HG03460 (cell line): Measurements from ENCODE around the gene PDZD2.
A peak's percentile ranks its signal among the peaks of the same experiment; 100 is the strongest.

Experiments
- ATAC-seq: cut with Tn5 transposase; IDR thresholded peaks from one replicate; pipeline ENCODE4 v1.9.1; 2021; ENCODE audit not compliant: unreplicated experiment

Gene PDZD2

GRCh38 chr5:31637851-31638250, 1.1 kb upstream of the PDZD2 start:
- ATAC-seq = no peak

GRCh38 chr5:31638345-31638744, 586 bp upstream of the PDZD2 start:
- peak; percentile 24 for ATAC-seq

DNA sequence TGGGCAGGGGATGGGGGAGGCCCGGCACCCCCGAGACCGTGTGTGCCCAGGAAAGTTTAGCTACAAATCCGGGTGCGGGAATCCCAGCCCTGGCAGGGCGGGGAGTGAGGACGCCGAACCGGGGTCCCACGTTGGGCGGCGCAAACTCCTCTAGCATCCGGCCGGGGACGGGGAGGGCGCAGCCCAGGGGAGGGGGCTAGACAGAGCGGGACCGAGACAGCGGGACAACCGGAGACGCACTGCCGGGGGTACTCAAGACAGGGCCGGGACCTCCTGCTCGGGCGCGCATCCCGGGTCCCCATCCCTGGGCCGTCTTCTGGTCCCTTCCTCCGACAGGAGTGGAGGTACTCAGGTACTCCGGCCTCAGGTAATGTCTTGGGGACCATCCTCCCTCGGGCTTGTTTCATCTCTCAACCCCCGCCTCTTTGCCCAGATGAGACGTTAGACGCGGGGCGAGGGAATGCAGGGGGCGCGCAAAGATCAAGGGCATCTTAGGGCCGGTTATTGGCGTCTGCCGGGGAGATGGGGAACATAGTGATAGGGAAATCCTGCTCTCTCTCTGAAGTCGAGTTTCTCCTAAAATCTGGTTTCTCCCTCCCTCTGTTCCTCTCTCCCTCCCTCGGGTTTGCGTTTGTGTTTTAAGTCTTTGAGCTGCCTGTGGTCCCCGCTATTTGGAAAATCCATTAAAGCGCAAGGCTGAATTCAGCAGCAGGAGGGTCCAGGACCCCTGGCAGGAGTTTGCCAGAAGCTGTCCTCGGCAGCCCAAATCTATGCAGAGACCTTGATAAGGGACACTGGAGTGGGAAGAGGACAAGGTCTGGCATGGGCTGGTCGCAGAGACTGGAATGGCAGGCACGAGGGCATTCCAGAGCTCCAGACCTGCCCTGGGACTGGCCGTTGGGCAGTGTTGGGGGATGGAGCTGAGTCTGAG, 815 bp downstream of the PDZD2 start:
- ATAC-seq = peak; percentile 7

GRCh38 chr5:31640573-31640972, 1.6 kb downstream of the PDZD2 start:
- no peak for ATAC-seq

- no peak for ATAC-seq
Measured at GRCh38 chr5:31641059-31641458, 2.1 kb downstream of the PDZD2 start.

DNA sequence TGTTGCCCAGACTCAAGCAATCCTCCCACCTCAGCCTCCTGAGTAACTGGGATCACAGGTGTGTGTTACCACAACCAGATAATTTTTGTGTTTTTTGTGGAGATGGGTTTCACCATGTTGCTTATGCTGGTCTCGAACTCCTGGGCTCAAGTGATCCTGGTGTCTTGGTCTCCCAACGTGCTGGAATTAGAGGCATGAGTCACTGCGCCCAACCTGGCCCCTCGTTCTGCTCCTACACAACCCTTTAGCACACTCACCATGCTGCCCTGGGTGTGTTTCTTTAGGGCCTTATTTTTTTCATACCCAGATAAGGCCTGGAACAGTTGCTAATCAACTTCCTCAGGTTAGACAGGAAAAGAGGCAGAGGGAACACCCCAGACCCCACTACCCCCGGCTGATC, 2.6 kb downstream of the PDZD2 start:
- ATAC-seq = no peak

DNA sequence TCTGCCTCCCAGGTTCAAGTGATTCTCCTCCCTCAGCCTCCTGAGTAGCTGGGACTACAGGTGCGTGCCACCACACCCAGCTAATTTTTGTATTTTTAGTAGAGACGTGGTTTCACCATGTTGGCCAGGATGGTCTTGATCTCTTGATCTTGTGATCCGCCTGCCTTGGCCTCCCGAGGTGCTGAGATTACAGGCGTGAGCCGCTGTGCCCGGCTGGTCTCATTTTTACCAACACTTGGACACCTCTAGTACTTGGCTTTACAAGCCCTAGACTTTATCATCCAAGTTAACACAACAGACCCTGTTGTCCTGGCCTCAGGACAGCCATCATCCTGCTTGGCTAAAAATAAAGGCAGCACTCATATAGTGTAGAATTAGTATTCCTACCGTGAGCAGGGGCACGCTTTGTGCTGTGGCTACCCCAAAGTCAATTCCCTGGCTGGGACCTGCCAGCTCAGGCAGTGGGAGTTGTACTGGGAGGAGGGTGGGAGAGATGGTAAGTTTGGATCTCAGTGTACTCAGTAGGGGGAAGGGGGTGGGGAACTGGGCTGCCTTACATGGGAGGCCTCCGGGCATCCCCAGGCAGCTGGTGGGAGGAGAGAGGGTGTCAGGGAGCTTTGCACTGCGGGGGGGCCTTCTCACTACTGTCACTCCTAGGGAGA, 6.6 kb downstream of the PDZD2 start:
- ATAC-seq = no peak

DNA sequence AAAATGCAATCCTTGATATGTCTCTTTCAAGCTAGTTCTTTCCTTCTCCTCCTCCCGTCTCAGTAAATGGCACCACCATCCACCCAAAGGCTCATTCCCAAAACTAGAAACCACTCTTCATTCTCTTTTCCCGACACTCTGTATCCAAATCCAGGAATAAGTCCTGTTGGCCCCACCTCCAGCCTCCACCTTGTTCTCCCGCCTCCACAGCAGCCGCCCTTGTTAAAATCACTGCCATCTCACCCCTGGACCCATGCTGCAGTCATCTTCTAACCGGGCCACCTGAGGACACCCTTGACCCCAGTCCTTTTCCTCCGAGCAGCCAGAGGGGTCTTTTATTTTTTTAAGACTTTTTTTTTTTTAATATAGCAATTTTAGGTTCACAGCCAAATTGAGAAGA, 9.4 kb downstream of the PDZD2 start:
- no peak for ATAC-seq

- no peak for ATAC-seq
Measured at GRCh38 chr5:31651241-31651640, 12.3 kb downstream of the PDZD2 start.

- no peak for ATAC-seq
Measured at GRCh38 chr5:31655491-31655890, 16.6 kb downstream of the PDZD2 start.

- no peak for ATAC-seq
Measured at GRCh38 chr5:31656806-31657205, 17.9 kb downstream of the PDZD2 start.

DNA sequence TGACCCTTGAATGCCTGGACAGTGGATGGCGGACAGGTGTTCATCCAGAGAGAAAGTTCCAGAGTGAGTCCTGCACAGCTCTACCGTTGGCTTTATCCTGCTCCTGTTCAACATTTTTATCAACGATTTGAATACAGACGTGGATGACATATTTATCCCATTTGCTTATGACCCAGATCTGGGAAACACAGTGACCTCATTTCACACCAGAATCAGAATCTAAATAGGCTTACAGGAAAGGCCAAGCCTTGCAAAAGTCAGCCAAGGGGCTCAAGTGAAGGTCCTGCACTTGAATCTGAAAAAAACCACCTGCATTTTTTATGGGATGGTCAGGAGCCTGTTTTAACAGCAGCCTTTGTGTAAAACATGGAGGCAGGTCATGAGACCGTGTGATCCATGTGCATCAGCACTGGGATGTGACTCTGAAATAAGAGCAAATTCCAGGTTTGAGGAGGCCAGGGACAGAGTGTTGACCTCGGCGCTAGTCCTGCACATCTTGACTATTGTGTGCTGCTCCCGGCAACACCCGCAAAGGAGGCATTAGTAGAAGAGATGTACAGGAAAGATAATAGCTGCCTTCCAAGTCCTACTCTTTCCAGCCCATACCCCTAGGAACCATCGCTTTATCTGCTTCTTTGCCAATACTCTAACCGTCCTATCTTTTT, 18.5 kb downstream of the PDZD2 start:
- no peak for ATAC-seq

GRCh38 chr5:31661257-31661656, 22.3 kb downstream of the PDZD2 start:
- ATAC-seq = no peak

- ATAC-seq = no peak
Measured at GRCh38 chr5:31663519-31663918, 24.6 kb downstream of the PDZD2 start.

DNA sequence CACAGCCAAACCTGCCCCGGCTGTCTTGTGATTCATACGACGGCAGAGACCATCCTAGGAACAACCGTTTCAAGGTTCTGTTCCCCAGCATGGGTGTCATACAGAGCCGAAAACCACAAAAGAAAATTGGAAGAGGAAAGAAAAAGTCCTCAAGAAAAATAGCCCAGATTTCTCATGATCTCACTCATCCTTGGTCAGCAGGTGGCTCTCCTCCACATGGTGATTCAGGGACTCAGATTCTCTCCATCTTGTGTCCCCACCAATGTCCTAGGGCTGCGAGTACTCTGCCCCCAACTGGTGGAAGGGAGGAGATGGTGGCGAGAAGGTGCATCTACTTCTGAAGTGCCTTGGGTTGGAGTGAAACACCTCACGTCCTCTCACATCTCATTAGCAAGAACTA, 25.6 kb downstream of the PDZD2 start:
- no peak for ATAC-seq

DNA sequence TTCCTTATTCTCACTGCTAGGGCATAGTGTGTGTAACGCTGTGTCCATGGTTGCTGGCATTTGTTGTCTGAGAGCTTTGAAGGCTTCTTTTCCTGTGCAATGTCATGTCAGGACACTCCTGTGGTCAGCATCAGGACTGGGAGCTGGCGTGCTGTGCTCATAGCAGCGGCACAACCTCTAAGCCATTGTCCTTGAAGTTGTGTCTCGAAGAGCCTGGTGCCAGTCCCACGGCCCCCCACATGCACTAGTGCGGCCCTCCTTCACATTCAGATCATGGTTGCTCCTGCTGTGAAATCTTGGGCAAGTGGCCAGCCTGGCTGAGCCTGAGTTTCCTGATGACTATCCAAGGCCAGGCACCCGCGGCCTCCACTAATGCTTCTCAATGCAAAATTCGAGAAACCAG, 32.4 kb downstream of the PDZD2 start:
- ATAC-seq = no peak

GRCh38 chr5:31674371-31674951, 35.5 kb downstream of the PDZD2 start:
- no peak for ATAC-seq

DNA sequence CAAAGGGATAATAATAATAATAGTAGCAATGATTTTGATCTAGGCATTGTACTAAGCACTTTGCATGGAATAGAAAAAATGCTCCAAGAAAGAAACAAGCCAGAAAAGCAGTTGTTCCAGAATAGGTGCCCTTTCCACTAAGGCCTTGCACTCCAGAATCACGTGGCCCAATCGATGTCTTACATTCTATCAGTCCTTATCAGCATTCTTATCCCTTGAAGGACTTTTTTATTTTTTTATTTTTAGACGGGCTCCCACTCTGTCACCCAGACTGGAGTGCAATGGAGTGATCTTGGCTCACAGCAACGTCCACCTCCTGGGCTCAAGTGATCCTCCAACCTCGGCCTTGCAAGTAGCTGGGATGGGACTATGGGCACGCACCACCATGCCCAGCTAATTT, 36.5 kb downstream of the PDZD2 start:
- ATAC-seq = no peak

GRCh38 chr5:31678180-31678579, 39.2 kb downstream of the PDZD2 start:
- ATAC-seq = no peak

GRCh38 chr5:31680528-31680927, 41.6 kb downstream of the PDZD2 start:
- ATAC-seq = no peak

DNA sequence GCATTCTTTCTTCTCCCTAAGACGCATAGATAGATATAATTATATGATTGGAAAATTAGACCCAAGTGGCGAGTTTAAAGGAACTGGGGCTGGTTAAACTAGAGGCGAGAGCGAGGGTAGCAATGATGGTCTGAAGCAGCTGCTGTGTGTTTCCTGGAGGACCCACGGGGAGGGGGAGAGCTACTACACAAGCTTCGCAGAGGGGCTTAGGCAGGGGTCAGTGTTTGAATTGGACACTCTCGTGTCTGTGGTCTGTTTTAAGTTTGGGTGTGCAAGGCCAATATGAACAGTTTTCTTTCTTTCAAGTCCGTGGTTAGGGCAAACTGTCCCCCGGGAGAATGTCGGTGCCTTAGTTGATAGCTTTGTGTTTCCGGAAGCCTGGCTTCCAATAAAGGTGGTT, 43.1 kb downstream of the PDZD2 start:
- ATAC-seq = no peak

DNA sequence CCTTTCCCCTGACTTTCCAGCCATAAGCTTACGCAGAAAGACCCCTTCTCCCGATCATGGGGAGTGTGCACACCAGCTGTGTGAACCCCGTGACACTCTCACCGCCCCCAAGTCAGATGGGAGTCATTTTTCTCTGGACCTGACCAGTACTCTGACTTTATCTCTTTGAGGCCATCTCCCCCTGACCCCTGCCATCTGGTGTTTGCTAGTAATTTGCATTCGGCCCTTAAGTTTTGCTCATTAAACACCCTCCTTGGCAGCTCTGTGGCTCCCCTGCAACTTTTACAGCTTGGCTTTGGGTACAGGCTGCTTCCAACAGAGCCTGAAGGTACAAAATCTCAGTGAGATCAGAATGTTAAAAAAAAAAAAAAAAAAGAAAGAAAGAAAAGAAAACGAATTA, 43.9 kb downstream of the PDZD2 start:
- ATAC-seq = no peak
